ENCODE measurements around the gene LRRC47.

Gene LRRC47

DNA sequence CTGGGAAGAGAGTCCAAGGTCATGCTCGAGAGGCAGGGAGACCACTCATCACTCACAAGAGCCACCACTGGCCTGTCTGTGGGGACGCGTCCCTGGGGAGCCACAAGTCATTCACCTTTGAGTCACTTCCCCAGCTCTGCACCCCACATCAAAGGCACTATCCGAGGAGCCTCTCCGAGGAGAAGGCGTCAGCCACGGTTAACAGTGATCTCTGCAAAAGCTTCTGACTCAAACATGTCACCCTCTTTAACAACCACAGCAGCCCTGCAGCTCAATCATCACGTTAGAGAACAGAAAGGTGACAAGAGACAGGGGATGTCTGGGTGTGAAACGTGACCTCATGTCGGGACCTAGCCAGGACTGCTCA lies 9.0 kb downstream of the LRRC47 start:
- Histone ChIP-seq H3K36me3 (ENCODE audit: control insufficient read depth, insufficient read depth, low read length) (peaks cover 18% of the 10 kb centered on the region), H3K4me3 (ENCODE audit: insufficient read depth, low read depth, low read length) (no peak overlapping the region), H3K4me1 (ENCODE audit: control insufficient read depth, insufficient read depth, low read length) (no peaks in the 10 kb centered on the region), H3K27me3 (ENCODE audit: control insufficient read depth, insufficient read depth, low read length, poor library complexity, severe bottlenecking) (no peaks in the 10 kb centered on the region), H3K9me3 (ENCODE audit: control insufficient read depth, low read length) (no peaks in the 10 kb centered on the region), H3K27ac (ENCODE audit: insufficient read depth, low read depth, low read length, poor library complexity, severe bottlenecking) (no peak overlapping the region)
- 94 to 96% methylated on average over 10 of the region's 10 CpGs for WGBS, 2 experiments

DNA sequence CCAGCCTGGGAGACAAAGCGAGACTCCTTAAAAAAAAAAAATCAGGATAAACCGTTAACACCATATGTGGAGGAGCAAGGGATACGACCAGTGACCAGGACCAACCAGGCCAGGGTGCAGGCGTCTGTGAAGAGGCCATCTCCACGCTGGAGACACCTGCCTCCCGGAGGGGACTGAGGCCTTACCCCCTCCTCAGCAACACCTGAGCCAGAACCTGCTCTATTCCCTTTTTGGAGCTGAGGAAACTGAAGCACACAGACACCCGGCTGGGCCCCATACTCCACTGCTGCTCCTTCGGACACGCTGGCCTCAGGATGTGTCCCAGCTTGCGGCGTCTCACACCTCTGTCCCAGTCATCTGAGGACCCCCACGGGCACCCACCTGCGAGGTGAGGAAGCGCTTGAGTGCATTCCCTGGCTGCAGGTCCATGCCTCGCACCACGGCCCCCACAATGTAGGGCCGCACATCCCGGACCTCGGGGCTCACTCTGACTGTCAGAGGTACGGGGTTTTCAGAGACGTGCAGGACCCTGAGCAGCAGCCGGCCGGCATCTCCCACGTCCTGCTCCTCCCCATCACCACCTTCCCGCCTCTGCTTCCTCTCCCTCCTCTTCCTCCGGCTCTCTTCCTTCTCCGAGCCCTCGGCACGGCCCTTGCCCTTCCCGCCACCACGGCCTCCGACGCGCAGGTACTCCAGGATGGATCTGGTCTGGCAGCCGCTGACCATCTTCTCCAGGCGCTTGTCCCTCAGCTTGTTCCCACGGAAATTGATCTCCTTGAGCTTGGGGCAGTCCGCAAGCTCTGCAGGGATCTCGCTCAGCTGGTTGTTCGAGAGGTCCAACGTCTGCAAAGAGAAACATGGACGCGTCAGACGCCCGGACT lies 9.6 kb downstream of the LRRC47 start:
- no peaks in the 10 kb centered on the region for H3K9me3 ChIP-seq (ENCODE audit: control insufficient read depth, low read length)
- peaks cover 24% of the 10 kb centered on the region for H3K36me3 ChIP-seq (ENCODE audit: control insufficient read depth, insufficient read depth, low read length)
- 94 to 95% methylated on average over 45 of the region's 45 CpGs for WGBS, 2 experiments
- H3K4me3 ChIP-seq (ENCODE audit: insufficient read depth, low read depth, low read length) = no peak overlapping the region
- no peak overlapping the region for H3K27ac ChIP-seq (ENCODE audit: insufficient read depth, low read depth, low read length, poor library complexity, severe bottlenecking)
- no peaks in the 10 kb centered on the region for H3K4me1 ChIP-seq (ENCODE audit: control insufficient read depth, insufficient read depth, low read length)
- no peaks in the 10 kb centered on the region for H3K27me3 ChIP-seq (ENCODE audit: control insufficient read depth, insufficient read depth, low read length, poor library complexity, severe bottlenecking)

DNA sequence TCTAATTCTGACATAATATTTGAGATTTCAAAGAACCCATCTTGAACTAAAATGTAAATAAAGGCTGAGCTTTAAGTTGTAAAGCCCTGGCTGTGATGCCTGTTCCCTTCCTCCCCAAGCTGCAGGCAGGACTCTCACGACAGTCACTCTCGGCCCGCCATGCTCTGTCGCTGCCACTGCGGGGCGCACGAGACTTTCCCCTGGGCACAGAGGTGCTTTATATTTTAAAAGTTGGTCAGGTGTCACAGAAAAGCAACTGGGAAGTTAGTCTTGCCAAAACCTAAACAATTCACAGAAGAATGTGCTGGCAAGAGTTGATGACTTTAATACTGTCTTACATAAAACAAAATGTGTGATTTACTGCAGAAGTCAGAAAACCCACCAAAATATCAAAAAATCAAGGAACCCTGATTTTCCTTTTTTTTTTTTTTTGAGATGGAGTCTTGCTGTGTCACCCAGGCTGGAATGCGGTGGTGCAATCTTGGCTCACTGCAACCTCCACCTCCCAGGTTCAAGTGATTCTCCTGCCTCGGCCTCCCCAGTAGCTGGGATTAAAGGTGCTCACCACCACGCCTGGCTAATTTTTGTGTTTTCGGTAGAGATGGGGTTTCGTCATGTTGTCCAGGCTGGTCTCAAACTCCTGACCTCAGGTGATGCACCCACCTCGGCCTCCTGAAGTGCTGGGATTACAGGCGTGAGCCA lies 10.7 kb downstream of the LRRC47 start:
- H3K4me1 ChIP-seq (ENCODE audit: control insufficient read depth, insufficient read depth, low read length) = no peaks in the 10 kb centered on the region
- no peak overlapping the region for H3K4me3 ChIP-seq (ENCODE audit: insufficient read depth, low read depth, low read length)
- H3K27ac ChIP-seq (ENCODE audit: insufficient read depth, low read depth, low read length, poor library complexity, severe bottlenecking) = no peak overlapping the region
- H3K36me3 ChIP-seq (ENCODE audit: control insufficient read depth, insufficient read depth, low read length) = peaks cover 31% of the 10 kb centered on the region
- H3K9me3 ChIP-seq (ENCODE audit: control insufficient read depth, low read length) = no peaks in the 10 kb centered on the region
- 73 to 82% methylated on average over 14 of the region's 14 CpGs for WGBS, 2 experiments
- no peaks in the 10 kb centered on the region for H3K27me3 ChIP-seq (ENCODE audit: control insufficient read depth, insufficient read depth, low read length, poor library complexity, severe bottlenecking)

GRCh38 chr1:3785045-3785444 lies 11.3 kb downstream of the LRRC47 start:
- H3K36me3 ChIP-seq (ENCODE audit: control insufficient read depth, insufficient read depth, low read length) = peaks cover 34% of the 10 kb centered on the region
- H3K27me3 ChIP-seq (ENCODE audit: control insufficient read depth, insufficient read depth, low read length, poor library complexity, severe bottlenecking) = no peaks in the 10 kb centered on the region
- WGBS, 2 experiments = 95% methylated on average over 13 of the region's 13 CpGs
- no peak overlapping the region for H3K4me3 ChIP-seq (ENCODE audit: insufficient read depth, low read depth, low read length)
- H3K9me3 ChIP-seq (ENCODE audit: control insufficient read depth, low read length) = no peaks in the 10 kb centered on the region
- H3K27ac ChIP-seq (ENCODE audit: insufficient read depth, low read depth, low read length, poor library complexity, severe bottlenecking) = no peak overlapping the region
- H3K4me1 ChIP-seq (ENCODE audit: control insufficient read depth, insufficient read depth, low read length) = no peaks in the 10 kb centered on the region

- Histone ChIP-seq H3K9me3 (ENCODE audit: control insufficient read depth, low read length) (no peaks in the 10 kb centered on the region), H3K27ac (ENCODE audit: insufficient read depth, low read depth, low read length, poor library complexity, severe bottlenecking) (no peak overlapping the region), H3K4me1 (ENCODE audit: control insufficient read depth, insufficient read depth, low read length) (no peaks in the 10 kb centered on the region), H3K36me3 (ENCODE audit: control insufficient read depth, insufficient read depth, low read length) (peaks cover 34% of the 10 kb centered on the region), H3K4me3 (ENCODE audit: insufficient read depth, low read depth, low read length) (no peak overlapping the region), H3K27me3 (ENCODE audit: control insufficient read depth, insufficient read depth, low read length, poor library complexity, severe bottlenecking) (no peaks in the 10 kb centered on the region)
- 95% methylated on average over 30 of the region's 30 CpGs for WGBS, 2 experiments
Measured at GRCh38 chr1:3783651-3784474, 12.4 kb downstream of the LRRC47 start.

DNA sequence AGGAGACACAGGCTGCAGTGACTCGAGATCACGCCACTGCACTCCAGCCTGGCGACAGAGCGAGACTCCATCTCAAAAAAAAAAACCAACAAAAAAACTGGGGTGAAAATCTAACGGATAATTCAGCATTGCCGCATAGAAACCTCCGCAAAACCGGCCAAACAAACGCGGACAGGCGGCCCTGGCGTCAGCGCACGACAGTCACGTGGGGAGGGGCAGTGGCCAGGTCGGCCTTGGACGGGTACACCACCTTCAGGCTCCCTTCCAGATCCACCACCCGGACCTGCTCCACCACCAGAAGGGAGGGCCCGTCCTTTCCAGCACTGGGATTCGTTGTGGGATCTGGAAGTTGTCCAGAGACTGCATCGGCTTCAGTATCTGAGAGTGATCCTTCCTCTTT lies 15.4 kb downstream of the LRRC47 start:
- H3K36me3 ChIP-seq (ENCODE audit: control insufficient read depth, insufficient read depth, low read length) = peaks cover 34% of the 10 kb centered on the region
- WGBS, 2 experiments = 94 to 97% methylated on average over 21 of the region's 21 CpGs
- peaks cover 2% of the 10 kb centered on the region for H3K4me1 ChIP-seq (ENCODE audit: control insufficient read depth, insufficient read depth, low read length)
- H3K27me3 ChIP-seq (ENCODE audit: control insufficient read depth, insufficient read depth, low read length, poor library complexity, severe bottlenecking) = no peaks in the 10 kb centered on the region
- H3K27ac ChIP-seq (ENCODE audit: insufficient read depth, low read depth, low read length, poor library complexity, severe bottlenecking) = no peak overlapping the region
- no peak overlapping the region for H3K4me3 ChIP-seq (ENCODE audit: insufficient read depth, low read depth, low read length)
- no peaks in the 10 kb centered on the region for H3K9me3 ChIP-seq (ENCODE audit: control insufficient read depth, low read length)

- H3K36me3 ChIP-seq (ENCODE audit: control insufficient read depth, insufficient read depth, low read length) = peaks cover 34% of the 10 kb centered on the region
- no peaks in the 10 kb centered on the region for H3K9me3 ChIP-seq (ENCODE audit: control insufficient read depth, low read length)
- peaks cover 11% of the 10 kb centered on the region for H3K4me1 ChIP-seq (ENCODE audit: control insufficient read depth, insufficient read depth, low read length)
- H3K27me3 ChIP-seq (ENCODE audit: control insufficient read depth, insufficient read depth, low read length, poor library complexity, severe bottlenecking) = no peaks in the 10 kb centered on the region
- H3K4me3 ChIP-seq (ENCODE audit: insufficient read depth, low read depth, low read length) = no peak overlapping the region
- no peak overlapping the region for H3K27ac ChIP-seq (ENCODE audit: insufficient read depth, low read depth, low read length, poor library complexity, severe bottlenecking)
- WGBS, 2 experiments = 96% methylated on average over 20 of the region's 20 CpGs
Measured at GRCh38 chr1:3779912-3780416, 16.3 kb downstream of the LRRC47 start.

- Histone ChIP-seq H3K9me3 (ENCODE audit: control insufficient read depth, low read length) (no peaks in the 10 kb centered on the region), H3K27ac (ENCODE audit: insufficient read depth, low read depth, low read length, poor library complexity, severe bottlenecking) (no peak overlapping the region), H3K4me1 (ENCODE audit: control insufficient read depth, insufficient read depth, low read length) (peaks cover 13% of the 10 kb centered on the region), H3K36me3 (ENCODE audit: control insufficient read depth, insufficient read depth, low read length) (peaks cover 34% of the 10 kb centered on the region), H3K4me3 (ENCODE audit: insufficient read depth, low read depth, low read length) (no peak overlapping the region), H3K27me3 (ENCODE audit: control insufficient read depth, insufficient read depth, low read length, poor library complexity, severe bottlenecking) (no peaks in the 10 kb centered on the region)
- 94 to 95% methylated on average over 23 of the region's 23 CpGs for WGBS, 2 experiments
Measured at GRCh38 chr1:3779265-3779911, 16.9 kb downstream of the LRRC47 start.

DNA sequence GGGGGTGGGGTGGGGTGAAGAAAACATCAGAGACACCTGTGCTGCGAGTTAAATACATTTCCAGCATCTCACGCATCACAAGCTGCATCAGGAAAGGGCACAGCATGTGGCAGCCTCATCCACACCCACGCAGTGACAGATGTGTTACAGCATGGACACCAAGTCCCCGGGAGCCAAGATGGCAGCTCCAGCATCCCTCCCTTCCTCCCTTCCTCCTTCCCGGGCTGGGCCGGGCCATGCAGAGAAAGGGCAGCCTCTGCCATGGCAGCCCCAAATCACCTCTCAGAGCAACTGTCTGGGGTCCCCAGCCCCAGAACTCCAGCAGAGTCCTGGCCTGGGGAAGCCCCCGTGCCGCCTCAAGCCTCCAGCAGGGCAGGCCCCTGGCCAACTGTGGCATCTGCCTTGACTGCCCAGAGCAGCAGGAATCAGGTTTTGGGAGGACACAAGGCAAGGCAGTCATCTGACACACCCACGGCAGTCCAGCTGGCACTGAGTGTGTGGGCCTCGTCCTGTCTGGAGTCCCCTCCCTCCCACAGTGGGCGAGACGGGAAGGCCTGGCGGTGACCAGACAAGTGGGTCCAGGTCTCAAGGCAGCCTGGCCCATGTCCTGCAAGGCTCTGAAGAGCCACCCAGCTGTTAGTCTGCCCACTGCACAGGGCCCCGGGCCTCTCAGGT lies 17.6 kb downstream of the LRRC47 start:
- WGBS, 2 experiments = 91 to 93% methylated on average over 14 of the region's 14 CpGs
- no peak overlapping the region for H3K27ac ChIP-seq (ENCODE audit: insufficient read depth, low read depth, low read length, poor library complexity, severe bottlenecking)
- H3K4me3 ChIP-seq (ENCODE audit: insufficient read depth, low read depth, low read length) = no peak overlapping the region
- peaks cover 19% of the 10 kb centered on the region for H3K4me1 ChIP-seq (ENCODE audit: control insufficient read depth, insufficient read depth, low read length)
- peaks cover 29% of the 10 kb centered on the region for H3K36me3 ChIP-seq (ENCODE audit: control insufficient read depth, insufficient read depth, low read length)
- no peaks in the 10 kb centered on the region for H3K27me3 ChIP-seq (ENCODE audit: control insufficient read depth, insufficient read depth, low read length, poor library complexity, severe bottlenecking)
- no peaks in the 10 kb centered on the region for H3K9me3 ChIP-seq (ENCODE audit: control insufficient read depth, low read length)

Data from ectodermal cell (in vitro differentiated cells).